T-helper 22 cell (primary cell): ENCODE measurements around the gene PTGR3.

ENCODE experiments used
- DNase-seq: peaks from one replicate; pipeline ENCODE4 v3.0.0-alpha.2; 2020; ENCODE audit warnings: low read depth

The PTGR3 gene

DNA sequence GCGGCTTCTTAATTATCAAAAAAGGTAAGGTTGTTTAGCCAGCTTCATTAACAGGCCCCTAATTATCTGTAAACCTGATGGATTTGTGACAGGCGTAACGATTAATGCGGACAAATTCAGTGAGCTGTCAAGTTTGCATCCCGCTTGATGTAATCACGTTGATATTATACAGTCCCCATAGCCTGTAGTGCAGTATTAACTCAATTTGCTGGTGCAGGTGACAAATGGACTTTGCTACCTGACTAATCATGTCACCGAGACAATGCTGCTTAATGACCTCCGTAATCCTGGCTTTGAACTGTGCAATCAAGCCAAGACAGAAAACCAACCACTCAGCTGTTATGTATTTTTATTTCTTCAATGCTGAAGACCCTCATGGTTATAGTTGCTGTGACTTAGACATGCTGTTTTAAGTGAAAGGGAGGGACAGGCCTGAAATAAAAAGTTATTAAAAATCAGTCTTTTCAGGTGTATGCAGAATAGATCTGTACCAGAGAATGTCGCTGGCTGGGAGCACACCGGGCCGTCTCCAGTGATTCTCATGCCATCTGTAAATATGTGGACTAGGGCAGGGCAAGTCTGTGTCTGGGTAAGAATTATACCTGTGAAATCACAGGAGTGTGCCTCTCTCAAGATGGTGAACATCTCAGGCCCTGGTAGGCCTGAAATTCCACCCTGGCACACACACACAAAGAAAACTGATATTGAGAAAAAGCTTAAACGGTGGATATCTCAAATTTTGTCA lies 6.0 kb upstream of the PTGR3 start:
- DNase-seq, result no peak

GRCh38 chr18:75214332-75214690 lies 5.4 kb upstream of the PTGR3 start:
- no peak for DNase-seq

- DNase-seq, result no peak
Observed at GRCh38 chr18:75213611-75214331, 4.8 kb upstream of the PTGR3 start.

GRCh38 chr18:75212751-75213090 lies 3.8 kb upstream of the PTGR3 start:
- DNase-seq, result no peak

- DNase-seq, result no peak
Observed at GRCh38 chr18:75211953-75212750, 3.2 kb upstream of the PTGR3 start.

- DNase-seq, result no peak
Observed at GRCh38 chr18:75211626-75211952, 2.6 kb upstream of the PTGR3 start.

DNA sequence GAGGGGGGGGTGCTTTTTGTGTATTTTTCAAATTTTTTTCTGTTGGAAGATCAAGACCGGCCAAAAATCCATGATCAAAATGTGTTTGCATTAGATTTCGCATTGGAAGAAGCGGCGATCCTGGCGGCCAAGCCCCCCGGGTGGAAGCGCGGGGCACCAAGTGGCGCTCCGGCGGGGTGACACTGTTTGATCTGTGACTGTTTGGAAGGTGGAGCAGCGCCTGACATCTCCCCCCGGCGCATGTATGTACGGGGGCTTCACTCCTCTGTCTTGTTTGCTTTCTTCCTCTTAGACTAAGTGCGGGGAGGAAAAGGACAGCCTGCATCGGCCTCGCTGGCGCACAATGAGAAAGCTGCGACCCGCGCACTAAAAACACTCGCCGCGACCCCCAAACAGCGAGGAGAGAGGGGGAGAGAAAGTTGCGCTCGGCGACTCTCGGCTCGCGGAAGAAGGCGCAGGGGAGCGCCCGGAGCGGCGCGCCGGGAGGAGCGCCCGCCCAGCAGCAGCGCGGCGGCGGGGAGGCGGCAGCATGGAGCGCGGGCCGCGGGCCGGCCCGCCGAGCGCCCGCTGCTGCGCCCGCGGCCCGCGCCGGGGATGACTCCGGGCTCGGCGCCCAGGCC lies 2.2 kb upstream of the PTGR3 start:
- no peak for DNase-seq

DNA sequence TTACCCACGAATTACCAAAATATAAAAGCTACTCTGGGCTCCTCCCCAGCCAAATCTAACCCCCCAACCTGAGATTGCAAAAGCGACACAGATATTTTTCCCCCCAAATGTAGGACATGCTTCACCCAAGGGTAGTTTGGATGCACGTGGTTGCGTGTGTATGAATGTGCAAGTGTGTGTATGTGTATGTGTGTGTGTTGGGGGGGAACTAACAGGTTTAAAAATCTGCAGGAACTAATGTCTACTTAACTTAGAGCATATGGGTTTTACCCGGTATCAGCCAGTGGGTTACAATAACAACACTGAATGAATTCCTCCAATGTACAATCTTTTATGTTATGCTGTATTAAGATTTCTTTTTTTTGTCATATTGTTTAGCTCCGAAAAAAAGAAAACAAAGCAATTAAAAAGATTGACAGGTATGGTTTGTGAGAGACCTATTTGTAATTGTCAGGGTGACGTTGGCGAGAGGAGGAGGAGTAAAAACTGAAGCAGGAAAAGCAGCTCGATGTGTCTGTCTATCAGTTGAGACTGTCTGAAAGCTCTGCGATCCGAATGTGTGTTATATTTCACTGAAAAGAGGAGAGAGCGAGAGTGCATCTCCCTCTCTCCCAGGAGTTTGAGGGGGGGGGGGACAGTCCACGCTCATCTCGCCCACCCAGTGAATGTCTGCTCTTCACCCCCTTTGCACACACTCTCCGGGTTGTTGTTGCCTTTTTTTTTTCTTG lies 1.5 kb upstream of the PTGR3 start, which contains the start of gene TSHZ1:
TSHZ1 (plus strand) TSS at position 524 of the 728 bp plus-strand sequence. CDS start 1,080 bp downstream, outside the sequence.
- DNase-seq, result peak; percentile 59

- no peak for DNase-seq
Observed at GRCh38 chr18:75209951-75210258, 966 bp upstream of the PTGR3 start.

GRCh38 chr18:75208836-75209128 lies 157 bp downstream of the PTGR3 start:
- DNase-seq, result no peak

GRCh38 chr18:75208155-75208835 lies 644 bp downstream of the PTGR3 start:
- DNase-seq, result peak; percentile 13

GRCh38 chr18:75207310-75208154 lies 1.4 kb downstream of the PTGR3 start:
- no peak for DNase-seq

GRCh38 chr18:75206452-75207309 lies 2.3 kb downstream of the PTGR3 start:
- DNase-seq, result no peak

- DNase-seq, result no peak
Observed at GRCh38 chr18:75205514-75206132, 3.3 kb downstream of the PTGR3 start.

GRCh38 chr18:75204732-75205513 lies 4.0 kb downstream of the PTGR3 start:
- no peak for DNase-seq

DNA sequence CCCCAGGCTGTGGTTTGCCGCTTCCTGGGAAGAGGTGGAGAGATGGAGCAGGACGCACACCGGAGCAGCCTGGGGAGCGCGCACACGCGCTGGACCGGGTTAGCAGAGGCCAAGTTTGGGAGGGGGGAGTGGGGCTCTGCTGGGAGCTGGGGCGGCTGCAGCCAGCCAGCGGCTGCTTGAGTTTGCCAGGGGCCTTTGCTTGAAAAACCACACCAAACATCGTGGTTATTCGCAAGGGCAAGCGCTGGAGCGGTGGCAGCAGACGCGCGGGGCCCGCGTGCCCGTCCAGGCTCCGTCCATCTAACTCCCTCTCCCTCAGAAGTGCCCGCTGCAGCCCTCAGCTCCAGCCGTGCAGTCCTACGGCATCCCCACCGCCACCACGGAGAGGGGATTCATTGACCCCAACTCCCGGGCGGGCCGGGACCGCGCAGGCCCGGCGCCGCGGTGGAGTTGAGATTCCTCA lies 4.6 kb downstream of the PTGR3 start:
- DNase-seq, result no peak

DNA sequence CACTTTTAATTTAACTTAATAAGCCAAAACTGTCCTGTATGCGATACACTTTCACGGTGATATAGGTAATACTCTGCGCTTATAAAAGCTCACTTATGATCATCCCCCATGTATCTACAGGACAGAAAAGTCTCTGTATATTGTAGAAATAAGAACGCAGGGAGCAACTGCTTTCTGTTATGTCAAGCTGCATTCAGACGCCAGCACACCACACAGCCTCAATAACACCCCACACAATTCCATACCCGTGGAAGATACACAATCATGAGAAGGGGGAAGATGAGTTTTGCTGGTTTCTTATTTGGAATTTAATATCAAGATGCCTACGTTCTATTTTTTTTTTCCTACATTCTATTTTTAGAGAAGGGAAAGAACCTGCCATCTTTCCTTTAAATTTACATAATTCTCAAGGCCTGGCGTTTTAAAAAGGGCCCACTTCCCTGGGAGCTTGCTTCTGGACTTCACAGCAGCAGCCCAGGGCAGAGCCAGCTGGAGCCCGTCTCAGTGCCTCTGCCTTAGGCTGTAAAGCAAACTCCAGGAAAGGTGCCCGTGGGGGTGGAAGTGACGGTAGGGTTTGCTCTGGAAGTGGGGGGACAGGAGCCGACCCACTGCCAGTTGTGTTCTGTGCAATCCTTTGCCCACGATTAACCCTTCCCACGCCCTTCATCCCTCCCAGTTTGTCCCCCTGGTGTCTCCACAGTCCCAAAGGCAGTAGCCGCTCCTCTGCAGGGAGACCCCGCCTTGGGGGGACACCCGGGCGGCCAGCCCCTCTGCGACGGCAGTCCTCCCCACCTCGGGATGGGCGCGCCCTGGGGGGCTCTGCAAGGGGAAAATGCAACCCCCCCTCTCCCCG lies 5.3 kb downstream of the PTGR3 start:
- DNase-seq, result no peak
